GM13976 (cell line): ENCODE data around the gene UBE2C.
A peak's percentile ranks its signal among the peaks of the same experiment; 100 is the strongest.

ENCODE experiments used
- DNase-seq: peaks from one replicate; pipeline ENCODE4 v3.0.0; 2012; ENCODE audit warnings: low spot score
- in situ Hi-C: fragments of 300-500 bp; cut with MboI; formaldehyde crosslinking; loops from one replicate; pipeline ENCODE4 v1.12.0; 2022; ENCODE audit warnings: low sequenced_read_pairs, mixed read lengths, inconsistent platforms; ENCODE audit not compliant: unreplicated experiment
- TF ChIP-seq, protein P1 (sequence below): IDR thresholded peaks from 2 replicates; pipeline ENCODE4 v1.5.1; 2012; ENCODE audit warnings: borderline replicate concordance, mild to moderate bottlenecking; ENCODE audit not compliant: insufficient read depth; ENCODE audit errors: extremely low read depth, missing control alignments, control extremely low read depth

Gene UBE2C

GRCh38 chr20:45857114-45857881 is 44.9 kb downstream of the UBE2C start, which contains the start of the genes ACOT8 and ZSWIM3:
Gene ACOT8, minus strand, starts transcription at chr20:45857392. Its CDS starts 77 bp downstream, at chr20:45857315.
Gene ZSWIM3, plus strand, starts transcription at chr20:45857614. Its CDS starts 212 bp downstream, at chr20:45857826.
- peak; percentile 100 for DNase-seq
- in situ Hi-C loops = no loop called here
- TF ChIP-seq, protein P1, sequence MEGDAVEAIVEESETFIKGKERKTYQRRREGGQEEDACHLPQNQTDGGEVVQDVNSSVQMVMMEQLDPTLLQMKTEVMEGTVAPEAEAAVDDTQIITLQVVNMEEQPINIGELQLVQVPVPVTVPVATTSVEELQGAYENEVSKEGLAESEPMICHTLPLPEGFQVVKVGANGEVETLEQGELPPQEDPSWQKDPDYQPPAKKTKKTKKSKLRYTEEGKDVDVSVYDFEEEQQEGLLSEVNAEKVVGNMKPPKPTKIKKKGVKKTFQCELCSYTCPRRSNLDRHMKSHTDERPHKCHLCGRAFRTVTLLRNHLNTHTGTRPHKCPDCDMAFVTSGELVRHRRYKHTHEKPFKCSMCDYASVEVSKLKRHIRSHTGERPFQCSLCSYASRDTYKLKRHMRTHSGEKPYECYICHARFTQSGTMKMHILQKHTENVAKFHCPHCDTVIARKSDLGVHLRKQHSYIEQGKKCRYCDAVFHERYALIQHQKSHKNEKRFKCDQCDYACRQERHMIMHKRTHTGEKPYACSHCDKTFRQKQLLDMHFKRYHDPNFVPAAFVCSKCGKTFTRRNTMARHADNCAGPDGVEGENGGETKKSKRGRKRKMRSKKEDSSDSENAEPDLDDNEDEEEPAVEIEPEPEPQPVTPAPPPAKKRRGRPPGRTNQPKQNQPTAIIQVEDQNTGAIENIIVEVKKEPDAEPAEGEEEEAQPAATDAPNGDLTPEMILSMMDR = no peak

DNA sequence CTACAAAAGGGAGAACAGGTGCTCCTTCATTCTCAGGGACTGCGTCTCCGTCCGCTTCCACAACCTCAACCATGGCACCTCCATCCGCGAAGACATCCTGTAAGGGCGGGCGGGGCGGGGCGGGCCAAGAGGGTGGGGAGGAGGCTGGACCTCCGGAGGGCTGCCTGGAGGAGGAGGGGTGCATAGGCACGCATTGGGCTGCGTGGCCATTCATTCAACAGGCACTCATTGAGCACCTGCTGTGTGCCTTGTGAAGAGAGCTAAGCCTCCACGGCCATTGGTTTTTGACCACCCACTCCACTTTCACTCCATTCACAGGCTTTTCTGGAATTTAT is 45.4 kb downstream of the UBE2C start:
- peak; percentile 84 for DNase-seq
- TF ChIP-seq, protein P1 = no peak
- in situ Hi-C loops = no loop called here

- DNase-seq = no peak
- TF ChIP-seq, protein P1 = no peak
- in situ Hi-C loops = no loop called here
These were observed 47.5 kb downstream of the UBE2C start for GRCh38 chr20:45859916-45860315.

DNA sequence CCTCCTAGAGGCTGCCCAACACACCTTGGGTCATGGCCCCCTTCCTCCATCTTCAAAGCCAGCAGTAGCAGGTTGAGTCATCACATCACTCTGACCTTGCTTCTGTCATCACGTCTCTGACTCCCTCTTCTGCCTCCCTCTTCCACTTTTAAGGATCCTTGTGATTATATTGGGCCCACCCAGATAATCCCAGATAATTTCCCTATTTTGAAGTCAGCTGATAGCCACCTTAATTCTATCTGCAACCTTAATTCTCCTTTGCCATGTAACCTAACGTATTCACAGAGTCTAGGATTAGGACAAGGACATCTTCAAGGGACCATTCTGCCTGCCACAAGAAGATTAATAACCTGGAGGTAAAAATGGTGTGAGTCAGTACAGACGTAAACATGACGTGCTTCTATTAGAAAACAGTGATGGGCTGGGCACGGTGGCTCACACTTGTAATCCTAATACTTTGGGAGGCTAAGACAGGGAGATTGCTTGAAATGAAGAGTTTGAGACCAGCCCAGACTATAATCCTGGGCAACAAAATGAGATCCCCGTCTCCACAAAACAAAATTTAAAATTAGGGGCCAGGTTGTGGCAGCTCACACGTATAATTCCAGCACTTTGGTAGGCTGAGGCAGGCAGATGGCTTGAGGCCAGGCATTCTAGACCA is 48.2 kb downstream of the UBE2C start:
- DNase-seq = no peak
- in situ Hi-C loops = no loop called here

GRCh38 chr20:45861221-45862075 is 49.0 kb downstream of the UBE2C start:
- DNase-seq = no peak
- in situ Hi-C loops = no loop called here
- TF ChIP-seq, protein P1 = no peak

More for the DNA sequence above, 48.2 kb downstream of the UBE2C start:
- TF ChIP-seq, protein P1 = no peak
